MM.1S (cell line): ENCODE measurements around the gene VSIG10L2.

Experiments
- DNase-seq: peaks from one replicate; pipeline ENCODE4 v3.0.0-alpha.2; 2015
- H2AFZ ChIP-seq: fragments of 300-600 bp; sonication (generic); 2 replicates; pipeline ENCODE4 v1.6.0; 2016; ENCODE audit warnings: antibody characterized with exemption, low read length
- H3F3A ChIP-seq: fragments of 300-600 bp; sonication (generic); 2 replicates; pipeline ENCODE4 v1.6.1; 2016; ENCODE audit warnings: mild to moderate bottlenecking, antibody characterized with exemption, low read length, moderate library complexity, mixed read lengths; ENCODE audit not compliant: insufficient read depth
- H3K27ac ChIP-seq: fragments of 300-600 bp; sonication (generic); 2 replicates; pipeline ENCODE4 v1.5.1; 2016; ENCODE audit warnings: mild to moderate bottlenecking, low read length
- H3K27me3 ChIP-seq: fragments of 300-600 bp; sonication (generic); replicated peaks from 2 replicates; pipeline ENCODE4 v1.6.0; 2016; ENCODE audit warnings: low read length; ENCODE audit not compliant: insufficient read depth
- H3K36me3 ChIP-seq: fragments of 300-600 bp; sonication (generic); replicated peaks from 2 replicates; pipeline ENCODE4 v1.6.1; 2016; ENCODE audit warnings: mild to moderate bottlenecking, low read length, mixed read lengths; ENCODE audit not compliant: insufficient read depth
- H3K4me1 ChIP-seq: fragments of 300-600 bp; sonication (generic); 2 replicates; pipeline ENCODE4 v1.6.1; 2016; ENCODE audit warnings: low read length, mixed read lengths
- H3K4me2 ChIP-seq: fragments of 300-600 bp; sonication (generic); 2 replicates; pipeline ENCODE4 v1.6.0; 2016; ENCODE audit warnings: low read depth, low read length
- H3K4me3 ChIP-seq: fragments of 300-600 bp; sonication (generic); 2 replicates; pipeline ENCODE4 v1.5.1; 2016; ENCODE audit warnings: low read length, mixed read lengths
- H3K79me2 ChIP-seq: fragments of 300-600 bp; sonication (generic); 2 replicates; pipeline ENCODE4 v1.6.1; 2016; ENCODE audit warnings: mixed run types, low read length, mixed read lengths
- H3K9ac ChIP-seq: fragments of 300-600 bp; sonication (generic); 2 replicates; pipeline ENCODE4 v1.6.1; 2016; ENCODE audit warnings: low read length, mixed read lengths
- H3K9me2 ChIP-seq: fragments of 300-600 bp; sonication (generic); replicated peaks from 2 replicates; pipeline ENCODE4 v1.6.1; 2016; ENCODE audit warnings: mild to moderate bottlenecking, low read length, mixed read lengths; ENCODE audit not compliant: insufficient read depth
- H3K9me3 ChIP-seq: fragments of 300-600 bp; sonication (generic); replicated peaks from 2 replicates; pipeline ENCODE4 v1.6.1; 2016; ENCODE audit warnings: mild to moderate bottlenecking, low read length, mixed read lengths; ENCODE audit not compliant: insufficient read depth
- H4K20me1 ChIP-seq: fragments of 300-600 bp; sonication (generic); 2 replicates; pipeline ENCODE4 v1.6.1; 2016; ENCODE audit warnings: mild to moderate bottlenecking, low read length, moderate library complexity, mixed read lengths; ENCODE audit not compliant: insufficient read depth
- EZH2 ChIP-seq: fragments of 300-600 bp; sonication (generic); optimal IDR thresholded peaks from 2 replicates; pipeline ENCODE3; 2017; ENCODE audit warnings: low read depth, mild to moderate bottlenecking, antibody characterized with exemption, low read length, mixed read lengths
- EZH2phosphoT487 ChIP-seq: fragments of 300-600 bp; sonication (generic); IDR thresholded peaks from 2 replicates; pipeline ENCODE4 v1.6.1; 2018; ENCODE audit warnings: antibody characterized with exemption, low read length
- TF ChIP-seq, protein P1 (sequence below): fragments of 300-600 bp; sonication (generic); IDR thresholded peaks from 2 replicates; pipeline ENCODE4 v1.5.1; 2016; ENCODE audit warnings: antibody characterized with exemption, low read length, mixed read lengths

Gene VSIG10L2

GRCh38 chr11:125999234-125999880 is 53.5 kb downstream of the VSIG10L2 start:
- Histone ChIP-seq H3K4me1 (no peaks in the 10 kb centered on the region), H3K27ac (no peak overlapping the region), H2AFZ (no peak overlapping the region), H3K36me3 (no peaks in the 10 kb centered on the region; the same call in 1 of the 2 replicates), H3K9me2 (no peaks in the 10 kb centered on the region), H3F3A (no peaks in the 10 kb centered on the region), H3K79me2 (no peaks in the 10 kb centered on the region), H3K4me3 (no peak overlapping the region), H4K20me1 (no peaks in the 10 kb centered on the region), H3K4me2 (no peak overlapping the region), H3K9ac (no peak overlapping the region), H3K27me3 (no peaks in the 10 kb centered on the region), H3K9me3 (no peaks in the 10 kb centered on the region)
- no peak for TF ChIP-seq EZH2phosphoT487
- TF ChIP-seq, protein P1, sequence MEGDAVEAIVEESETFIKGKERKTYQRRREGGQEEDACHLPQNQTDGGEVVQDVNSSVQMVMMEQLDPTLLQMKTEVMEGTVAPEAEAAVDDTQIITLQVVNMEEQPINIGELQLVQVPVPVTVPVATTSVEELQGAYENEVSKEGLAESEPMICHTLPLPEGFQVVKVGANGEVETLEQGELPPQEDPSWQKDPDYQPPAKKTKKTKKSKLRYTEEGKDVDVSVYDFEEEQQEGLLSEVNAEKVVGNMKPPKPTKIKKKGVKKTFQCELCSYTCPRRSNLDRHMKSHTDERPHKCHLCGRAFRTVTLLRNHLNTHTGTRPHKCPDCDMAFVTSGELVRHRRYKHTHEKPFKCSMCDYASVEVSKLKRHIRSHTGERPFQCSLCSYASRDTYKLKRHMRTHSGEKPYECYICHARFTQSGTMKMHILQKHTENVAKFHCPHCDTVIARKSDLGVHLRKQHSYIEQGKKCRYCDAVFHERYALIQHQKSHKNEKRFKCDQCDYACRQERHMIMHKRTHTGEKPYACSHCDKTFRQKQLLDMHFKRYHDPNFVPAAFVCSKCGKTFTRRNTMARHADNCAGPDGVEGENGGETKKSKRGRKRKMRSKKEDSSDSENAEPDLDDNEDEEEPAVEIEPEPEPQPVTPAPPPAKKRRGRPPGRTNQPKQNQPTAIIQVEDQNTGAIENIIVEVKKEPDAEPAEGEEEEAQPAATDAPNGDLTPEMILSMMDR, result no peak
- no peak for TF ChIP-seq EZH2
- no peak for DNase-seq

DNA sequence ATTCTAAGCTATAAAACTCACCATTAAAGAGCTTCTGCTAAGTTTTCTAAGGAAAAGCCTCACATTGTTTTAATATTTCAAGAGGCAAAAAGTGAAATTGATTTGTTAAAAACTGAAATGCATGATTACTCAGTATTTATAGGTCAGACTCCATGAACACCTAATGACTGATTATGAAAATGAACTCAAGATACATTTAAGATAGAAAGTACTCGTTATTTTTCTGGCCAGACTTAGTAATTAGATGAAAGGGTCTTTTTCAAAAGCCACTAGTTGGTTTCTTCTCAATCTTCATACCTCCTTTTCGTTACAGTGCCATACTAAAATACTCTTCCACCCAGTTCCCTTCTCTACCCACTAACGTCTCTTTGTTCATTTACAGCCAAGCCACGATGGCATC is 56.3 kb downstream of the VSIG10L2 start:
- no peaks in the 10 kb centered on the region for H3F3A ChIP-seq
- H3K79me2 ChIP-seq, result no peaks in the 10 kb centered on the region
- H3K36me3 ChIP-seq, result no peaks in the 10 kb centered on the region; the same call in 1 of the 2 replicates
- no peak overlapping the region for H3K9ac ChIP-seq
- H3K4me1 ChIP-seq, result 0 out of 2 replicates have a peak, but pooled peaks cover 8% of the 10 kb centered on the region
- no peak overlapping the region for H3K4me2 ChIP-seq
- H3K4me3 ChIP-seq, result no peak overlapping the region
- H3K27ac ChIP-seq, result no peak overlapping the region
- no peaks in the 10 kb centered on the region for H4K20me1 ChIP-seq
- TF ChIP-seq EZH2, result no peak
- TF ChIP-seq EZH2phosphoT487, result no peak
- TF ChIP-seq, protein P1, result no peak
- H2AFZ ChIP-seq, result no peak overlapping the region
- no peaks in the 10 kb centered on the region for H3K9me3 ChIP-seq
- H3K9me2 ChIP-seq, result no peaks in the 10 kb centered on the region
- DNase-seq, result no peak
- H3K27me3 ChIP-seq, result no peaks in the 10 kb centered on the region
